ENCODE measurements around the gene TTC24. TPM values are rescaled to one million over a fixed set of nuclear protein-coding genes. Genes with fewer than 3 reads are reported as not detected.

TTC24 gene
- total and polyA plus RNA-seq, 10 of the 15 experiments (the other 5 are each of a cell fraction or from before 2014, with no cell fraction given), result 0.05 to 6.4 (median 2.9) TPM; not detected in 1

- CTCF ChIA-PET, result no interaction called here
- RAD21 ChIA-PET (ENCODE audit: unreplicated experiment), result no interaction called here
- in situ Hi-C loops (cut with MboI), result no loop called here
- no peak for TF ChIP-seq IRF5 (IDR thresholded peaks at IDR 0.05; ENCODE audit: borderline replicate concordance)
- TF ChIP-seq STAT3 (IDR thresholded peaks at IDR 0.05; ENCODE audit: low read depth, low read length), result no peak
- no peak for TF ChIP-seq ZBTB33 (IDR thresholded peaks at IDR 0.05)
- no peak for TF ChIP-seq RCOR1 (conservative IDR thresholded peaks at IDR 0.05; ENCODE audit: low read depth, low read length)
- TF ChIP-seq IKZF2 (IDR thresholded peaks at IDR 0.05), result no peak
- no peak for TF ChIP-seq BCL11A (IDR thresholded peaks at IDR 0.05; ENCODE audit: low read depth, low read length)
- no peak for TF ChIP-seq MYB (IDR thresholded peaks at IDR 0.05; ENCODE audit: borderline replicate concordance, low read depth, low read length)
- no peak for TF ChIP-seq CHD1 (IDR thresholded peaks at IDR 0.05; ENCODE audit: low read depth, low read length)
- TF ChIP-seq IKZF1 (conservative IDR thresholded peaks at IDR 0.05), result no peak
- no peak for TF ChIP-seq RAD51 (IDR thresholded peaks at IDR 0.05)
- no peak for TF ChIP-seq PKNOX1 (IDR thresholded peaks at IDR 0.05)
- TF ChIP-seq, protein P1, sequence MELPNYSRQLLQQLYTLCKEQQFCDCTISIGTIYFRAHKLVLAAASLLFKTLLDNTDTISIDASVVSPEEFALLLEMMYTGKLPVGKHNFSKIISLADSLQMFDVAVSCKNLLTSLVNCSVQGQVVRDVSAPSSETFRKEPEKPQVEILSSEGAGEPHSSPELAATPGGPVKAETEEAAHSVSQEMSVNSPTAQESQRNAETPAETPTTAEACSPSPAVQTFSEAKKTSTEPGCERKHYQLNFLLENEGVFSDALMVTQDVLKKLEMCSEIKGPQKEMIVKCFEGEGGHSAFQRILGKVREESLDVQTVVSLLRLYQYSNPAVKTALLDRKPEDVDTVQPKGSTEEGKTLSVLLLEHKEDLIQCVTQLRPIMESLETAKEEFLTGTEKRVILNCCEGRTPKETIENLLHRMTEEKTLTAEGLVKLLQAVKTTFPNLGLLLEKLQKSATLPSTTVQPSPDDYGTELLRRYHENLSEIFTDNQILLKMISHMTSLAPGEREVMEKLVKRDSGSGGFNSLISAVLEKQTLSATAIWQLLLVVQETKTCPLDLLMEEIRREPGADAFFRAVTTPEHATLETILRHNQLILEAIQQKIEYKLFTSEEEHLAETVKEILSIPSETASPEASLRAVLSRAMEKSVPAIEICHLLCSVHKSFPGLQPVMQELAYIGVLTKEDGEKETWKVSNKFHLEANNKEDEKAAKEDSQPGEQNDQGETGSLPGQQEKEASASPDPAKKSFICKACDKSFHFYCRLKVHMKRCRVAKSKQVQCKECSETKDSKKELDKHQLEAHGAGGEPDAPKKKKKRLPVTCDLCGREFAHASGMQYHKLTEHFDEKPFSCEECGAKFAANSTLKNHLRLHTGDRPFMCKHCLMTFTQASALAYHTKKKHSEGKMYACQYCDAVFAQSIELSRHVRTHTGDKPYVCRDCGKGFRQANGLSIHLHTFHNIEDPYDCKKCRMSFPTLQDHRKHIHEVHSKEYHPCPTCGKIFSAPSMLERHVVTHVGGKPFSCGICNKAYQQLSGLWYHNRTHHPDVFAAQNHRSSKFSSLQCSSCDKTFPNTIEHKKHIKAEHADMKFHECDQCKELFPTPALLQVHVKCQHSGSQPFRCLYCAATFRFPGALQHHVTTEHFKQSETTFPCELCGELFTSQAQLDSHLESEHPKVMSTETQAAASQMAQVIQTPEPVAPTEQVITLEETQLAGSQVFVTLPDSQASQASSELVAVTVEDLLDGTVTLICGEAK (IDR thresholded peaks at IDR 0.05; ENCODE audit: borderline replicate concordance), result no peak
- TF ChIP-seq HDGF (IDR thresholded peaks at IDR 0.05), result no peak
- TF ChIP-seq BMI1 (IDR thresholded peaks at IDR 0.05; ENCODE audit: borderline replicate concordance), result no peak
- no peak for TF ChIP-seq ZNF274 (IDR thresholded peaks at IDR 0.05; ENCODE audit: insufficient read depth, insufficient read length)
These were observed 28.4 kb upstream of the TTC24 start for GRCh38 chr1:156551066-156551643.

More at GRCh38 chr1:156551066-156551643, 28.4 kb upstream of the TTC24 start:
- no peak overlapping the region for H3K9ac ChIP-seq (ENCODE audit: control insufficient read depth, insufficient read depth, low read length)
- H3K4me2 ChIP-seq (ENCODE audit: control insufficient read depth, insufficient read depth), result no peak overlapping the region
- ChIA-PET SMC1A (ENCODE audit: uncharacterized antibody, unreplicated experiment) (no interaction called here), POLR2A (no interaction called here)
- DNase-seq (ENCODE audit: low read depth, low spot score), result no peak
- H4K20me1 ChIP-seq (ENCODE audit: control insufficient read depth, insufficient read depth), result no peaks in the 10 kb centered on the region
- no peak overlapping the region for H3K27ac ChIP-seq (ENCODE audit: control insufficient read depth, insufficient read depth)
- no peaks in the 10 kb centered on the region for H3K79me2 ChIP-seq (ENCODE audit: control insufficient read depth, insufficient read depth, low read length)
- ATAC-seq, result no peak
- no peaks in the 10 kb centered on the region for H3K27me3 ChIP-seq (replicated peaks in 1 of 2; ENCODE audit: control insufficient read depth in 2 of 2, insufficient read depth in 2 of 2, low read length in 1 of 2)
- intact Hi-C loops (cut with micrococcal nuclease; ENCODE audit: unreplicated experiment), result no loop called here
- H3K36me3 ChIP-seq (ENCODE audit: control insufficient read depth in 2 of 2, insufficient read depth in 2 of 2, low read length in 1 of 2), result peaks cover 0 to 2% of the 10 kb centered on the region in 2 experiments; a peak in 3 of 4 replicates
- FAIRE-seq, result no peak
- no peaks in the 10 kb centered on the region for H3K4me1 ChIP-seq (ENCODE audit: control insufficient read depth, insufficient read depth, low read length)
- no peaks in the 10 kb centered on the region for H3K9me3 ChIP-seq (replicated peaks; ENCODE audit: control insufficient read depth, insufficient read depth, low read length)
- H2AFZ ChIP-seq (ENCODE audit: control insufficient read depth, low read depth, low read length), result no peak overlapping the region
- H3K4me3 ChIP-seq, result no peak overlapping the region
- WGBS (ENCODE audit: insufficient coverage, insufficient replicate concordance, low lambda C conversion rate, missing lambda C conversion rate), result 55% methylated on average over 3 of the region's 3 CpGs
- BruUV-seq (replicated peaks), result no TSS peak

Data from GM12878 (cell line).